COR-L47 (cell line): Measurements from ENCODE around the gene FHIT.

Experiments used
- DNase-seq: peaks from one replicate; lab custom pipeline; 2025; lab: John Stamatoyannopoulos, UW

FHIT gene

DNA sequence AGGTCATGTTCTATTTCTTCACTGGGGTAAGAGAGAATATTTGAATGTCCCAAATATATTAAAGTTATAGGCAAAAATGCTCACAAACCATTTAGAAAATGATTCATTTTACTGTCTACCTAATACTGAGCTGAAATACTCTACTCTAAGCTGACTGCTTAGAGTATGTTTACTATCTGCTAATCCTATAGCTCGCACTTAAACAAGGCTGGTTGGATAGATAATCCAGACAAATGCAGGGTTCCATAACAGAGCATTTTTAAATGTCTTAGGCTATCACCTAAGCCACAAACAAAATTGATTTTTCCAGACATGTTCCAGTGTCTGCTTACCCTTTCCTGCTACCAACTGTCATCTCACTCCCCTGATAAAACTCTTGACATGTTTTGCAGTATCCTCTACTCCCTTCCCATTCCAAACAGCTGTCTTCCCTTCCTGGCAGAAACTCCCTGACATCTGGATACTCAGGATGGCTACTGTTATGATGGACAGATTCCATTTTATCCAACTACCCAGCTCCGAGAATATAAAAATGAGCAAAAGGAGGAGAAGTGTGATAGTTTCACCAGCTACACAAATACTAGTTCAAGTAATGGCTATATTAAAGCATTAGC lies 1034.7 kb downstream of the FHIT start:
- DNase-seq: no peak

DNA sequence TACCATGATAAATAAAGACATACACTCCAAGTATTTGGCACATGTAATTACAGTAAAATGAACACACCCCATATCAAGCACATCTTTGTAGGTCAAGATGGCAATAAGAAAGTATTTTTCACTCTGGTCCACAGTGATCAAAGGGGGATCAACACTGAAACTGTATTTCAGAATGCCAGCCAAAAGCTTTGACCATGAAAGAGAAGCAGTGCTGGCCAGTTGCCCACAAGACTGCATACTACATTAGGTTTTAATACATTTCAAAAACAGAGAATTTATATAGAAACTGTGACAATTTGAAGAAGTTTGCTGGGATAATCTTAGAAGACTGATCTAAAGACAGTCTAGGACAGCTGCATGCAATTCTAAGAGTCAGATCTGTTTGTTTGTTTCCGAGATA lies 1035.3 kb downstream of the FHIT start:
- no peak for DNase-seq

DNA sequence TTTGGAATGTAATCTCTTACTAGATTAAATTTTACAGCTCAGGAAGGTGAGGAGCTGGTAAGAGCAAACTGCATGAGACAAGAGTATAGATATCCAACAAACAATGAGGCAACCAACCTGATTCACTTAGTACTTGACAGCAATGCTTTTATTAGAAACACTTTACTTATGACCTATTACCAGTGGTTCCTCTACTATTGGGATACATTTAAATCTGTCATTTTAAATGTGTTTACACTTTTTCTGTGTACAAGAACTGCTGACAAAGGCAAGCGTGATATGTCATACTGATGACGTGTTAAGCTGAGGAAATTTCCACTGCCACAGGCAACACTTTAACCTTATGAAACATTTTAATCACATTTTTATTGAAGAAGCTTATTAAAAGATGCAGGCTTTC lies 1043.3 kb downstream of the FHIT start:
- DNase-seq: no peak

DNA sequence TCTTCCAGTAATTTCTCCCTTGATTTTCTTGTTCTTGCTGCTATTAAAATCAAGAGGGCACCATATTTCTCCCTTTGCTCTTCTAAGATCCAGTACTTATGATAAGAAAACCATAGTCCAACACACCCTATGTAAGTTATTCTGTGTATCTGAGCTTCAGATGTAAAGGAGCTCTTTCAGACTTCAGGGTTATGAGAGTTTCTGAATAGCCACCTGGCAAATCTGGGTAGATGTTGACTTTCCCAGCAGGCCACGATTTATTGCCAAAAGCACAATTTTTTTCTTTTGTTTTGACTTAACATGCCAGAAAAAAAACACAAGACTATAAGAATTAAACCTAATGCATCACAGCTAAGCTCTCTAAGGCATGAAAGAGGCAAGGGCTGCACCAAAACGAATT lies 1045.0 kb downstream of the FHIT start:
- DNase-seq: peak; percentile 64

DNA sequence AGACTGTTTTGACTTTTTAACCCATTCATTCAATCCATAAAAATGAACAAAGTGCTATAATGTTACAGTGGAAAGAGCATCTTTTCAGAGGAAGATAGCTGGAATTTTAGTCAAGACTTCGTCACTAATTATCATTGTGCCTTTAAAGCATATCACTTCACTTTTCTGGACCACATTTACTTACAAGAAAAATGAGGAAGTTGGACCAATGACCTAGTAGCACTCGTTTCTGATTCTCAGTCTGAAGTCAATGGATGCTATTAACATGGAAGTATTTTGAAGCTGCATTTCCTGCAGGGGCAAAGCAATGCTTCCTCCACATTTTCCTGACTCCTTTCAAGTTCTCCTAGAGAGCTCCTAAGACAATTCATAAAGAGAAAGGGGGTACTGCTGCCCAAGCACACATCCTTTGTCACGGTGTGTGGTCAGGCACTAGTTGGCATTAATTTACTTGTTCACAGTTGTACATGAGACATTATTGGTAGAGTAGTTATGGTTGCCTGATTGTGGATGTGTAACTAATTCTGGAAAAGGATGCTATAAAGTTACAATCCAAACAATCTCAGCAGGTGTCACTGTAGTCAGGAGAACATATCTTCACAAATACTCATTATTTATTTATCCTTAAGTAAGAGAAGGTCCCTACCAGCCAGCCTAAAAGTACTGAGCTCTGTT lies 1049.1 kb downstream of the FHIT start:
- DNase-seq: peak; percentile 11

DNA sequence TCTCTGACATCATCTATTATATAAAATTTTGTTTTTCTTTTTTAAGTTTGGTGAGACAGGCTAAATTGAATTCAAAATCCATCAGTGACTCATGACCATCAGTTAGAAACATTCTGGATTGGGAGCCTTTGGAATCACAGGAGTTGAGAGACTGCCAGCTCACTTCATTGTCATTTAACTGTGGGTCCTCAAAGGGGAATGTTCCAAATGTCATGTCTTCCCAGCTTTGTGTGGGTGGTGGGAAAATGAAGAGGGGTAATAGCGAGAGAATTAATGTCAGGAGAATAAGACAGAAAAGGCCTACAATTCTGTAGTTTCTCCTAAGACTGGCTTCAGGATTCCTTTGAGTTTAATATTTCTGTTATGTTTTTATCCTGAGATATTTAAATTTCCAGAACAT lies 1051.9 kb downstream of the FHIT start:
- DNase-seq: no peak

DNA sequence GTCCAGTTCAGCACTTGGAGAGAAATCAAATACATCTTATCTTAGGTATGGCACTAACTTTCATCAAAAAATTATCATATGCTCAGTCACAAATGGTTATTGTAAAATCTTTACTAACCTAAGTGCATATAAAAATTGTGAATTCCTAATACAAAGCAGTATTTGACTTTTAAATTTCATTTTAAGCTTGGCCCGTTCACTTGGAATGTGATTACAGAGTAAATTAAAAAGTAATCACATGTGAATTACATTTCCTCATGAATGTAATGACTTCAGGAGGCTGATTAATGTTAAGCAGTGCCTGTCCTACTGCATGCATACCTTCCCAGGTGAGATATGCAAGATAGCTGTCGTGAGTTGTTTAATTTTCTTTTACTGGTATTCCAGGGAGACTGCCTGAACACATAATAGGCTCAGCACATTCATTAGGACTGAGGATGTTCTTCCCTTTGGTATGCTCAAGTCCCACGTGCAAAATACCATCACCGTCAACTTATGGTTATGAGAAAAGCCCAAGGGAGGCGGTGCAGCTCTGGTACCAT lies 1053.0 kb downstream of the FHIT start:
- no peak for DNase-seq

DNA sequence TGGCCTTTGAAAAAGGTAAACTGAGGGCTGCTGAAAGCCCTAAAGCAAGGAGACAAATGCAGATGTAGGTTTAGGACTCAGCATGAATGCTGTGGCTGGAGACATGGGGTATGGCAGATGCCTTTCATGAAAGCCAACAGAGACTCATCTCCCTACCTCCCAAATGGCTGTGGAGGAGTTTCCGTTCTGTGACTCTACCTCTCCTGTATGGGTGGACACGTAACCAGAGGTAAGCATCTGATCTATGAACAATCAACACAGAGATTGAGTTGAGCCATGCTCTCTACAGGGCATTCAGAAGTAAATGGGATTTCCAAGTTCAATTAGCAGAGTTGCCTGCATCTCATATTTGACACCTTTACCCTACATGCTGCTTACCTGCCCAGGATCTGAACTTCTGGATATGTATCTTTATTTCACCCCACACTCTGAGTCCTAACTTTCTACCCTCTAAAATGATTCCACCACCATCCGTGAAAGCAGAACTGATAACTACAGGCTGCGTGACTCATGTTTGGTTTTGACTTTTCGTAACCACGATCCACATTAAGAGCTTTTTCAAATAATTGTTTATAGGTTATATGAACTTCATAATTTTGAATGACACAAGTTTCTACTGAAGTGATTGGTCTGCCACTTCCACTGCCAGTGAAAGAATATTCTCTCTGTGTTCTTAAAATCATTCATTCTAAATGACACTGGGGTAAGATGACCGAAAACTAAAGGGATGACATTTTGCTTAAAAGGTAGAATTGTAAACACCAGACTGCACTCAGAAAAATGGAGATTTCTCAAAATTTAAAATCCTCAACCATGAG lies 1058.7 kb downstream of the FHIT start:
- no peak for DNase-seq

DNA sequence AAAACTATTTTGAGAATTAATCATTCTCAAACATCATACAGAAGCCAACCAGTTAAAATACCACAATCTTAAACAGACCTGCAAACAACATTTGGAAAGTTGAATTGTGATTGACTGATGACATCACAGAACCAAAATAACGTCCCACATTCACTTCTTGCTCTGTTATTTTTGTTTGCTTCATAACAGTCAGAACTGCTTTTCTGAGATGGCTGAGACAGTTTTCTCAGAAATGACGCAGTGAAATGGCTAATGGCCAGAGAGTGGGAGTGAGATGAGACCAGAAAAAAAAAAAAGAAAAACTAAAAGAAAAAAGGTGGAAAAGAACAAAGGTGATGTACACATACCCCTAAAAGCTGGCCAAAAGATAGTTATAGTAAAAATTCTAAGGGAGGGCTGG lies 1061.2 kb downstream of the FHIT start:
- no peak for DNase-seq

DNA sequence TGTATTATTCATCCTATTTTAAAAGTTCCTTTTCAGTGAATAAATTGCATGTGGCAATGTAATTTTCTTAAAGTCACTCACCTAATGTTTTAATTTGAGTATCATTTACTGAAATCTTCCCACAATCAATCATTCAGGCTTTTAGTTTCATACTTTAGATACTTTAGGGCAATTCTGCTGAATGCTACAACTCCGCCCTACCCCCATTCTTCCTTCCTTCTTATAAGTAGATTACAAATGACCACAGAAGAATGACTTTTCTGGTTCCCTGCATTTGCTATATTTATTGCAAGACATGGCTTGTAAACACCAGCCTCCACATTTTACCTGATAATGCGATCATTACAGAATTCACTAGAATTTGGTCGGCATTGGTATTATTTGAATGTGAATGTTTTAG lies 1061.9 kb downstream of the FHIT start:
- DNase-seq: no peak

DNA sequence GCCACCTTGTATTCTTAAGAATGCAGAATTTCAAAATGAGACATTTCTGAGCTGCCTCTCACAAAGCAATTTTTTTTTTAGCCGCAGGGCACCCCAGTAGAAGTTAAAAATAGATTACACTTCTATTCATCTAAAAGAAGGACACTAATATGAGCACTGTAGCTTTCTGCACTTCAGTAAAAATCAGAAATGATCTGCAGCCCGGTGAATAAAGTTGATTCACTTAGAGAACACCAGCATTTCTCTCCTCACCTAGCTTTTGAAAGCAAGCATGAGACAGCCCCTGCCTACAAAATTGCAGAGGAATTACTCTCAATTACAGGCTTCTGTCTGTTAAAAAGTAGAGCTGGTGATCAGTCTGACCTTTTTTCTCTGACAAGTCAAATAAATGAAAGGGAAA lies 1062.4 kb downstream of the FHIT start:
- peak; percentile 3 for DNase-seq

DNA sequence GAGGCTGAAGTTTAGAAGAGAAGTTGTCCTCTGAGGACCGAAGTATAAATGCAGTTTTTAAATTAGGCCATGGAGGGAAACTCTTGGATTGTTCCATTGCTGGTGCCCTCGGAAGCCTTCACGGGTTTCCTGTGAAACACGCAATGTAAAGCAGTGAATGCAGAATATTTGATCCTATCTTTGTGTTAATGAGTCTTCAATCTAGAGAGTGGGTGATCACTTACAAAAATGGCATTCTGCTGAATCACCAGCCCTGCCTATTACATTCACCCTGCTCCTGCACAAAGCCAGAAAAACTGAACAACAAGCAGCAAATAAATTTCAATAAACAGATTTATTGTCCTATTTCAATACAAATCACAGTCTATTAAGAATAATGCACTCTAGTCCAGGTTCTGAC lies 1063.9 kb downstream of the FHIT start:
- DNase-seq: no peak

DNA sequence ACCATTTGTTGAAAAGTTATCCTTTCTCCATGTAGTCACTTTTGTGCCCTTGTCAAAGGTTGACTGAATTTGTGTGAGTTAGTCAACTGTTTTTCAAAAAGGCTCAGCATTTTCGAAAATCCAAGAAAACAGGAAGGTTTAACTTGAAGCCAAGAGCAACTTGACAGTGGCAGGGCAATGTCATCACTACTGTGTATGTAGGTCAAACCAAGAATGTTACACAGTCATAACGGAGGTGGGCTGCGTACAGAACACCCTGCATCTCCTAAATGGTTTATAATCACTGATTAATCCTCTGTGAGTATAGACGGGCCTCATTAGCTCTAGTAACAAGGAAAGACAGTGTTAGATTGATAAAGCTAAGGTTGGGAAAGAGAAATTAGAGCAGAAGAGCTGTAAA lies 1064.9 kb downstream of the FHIT start:
- DNase-seq: no peak

DNA sequence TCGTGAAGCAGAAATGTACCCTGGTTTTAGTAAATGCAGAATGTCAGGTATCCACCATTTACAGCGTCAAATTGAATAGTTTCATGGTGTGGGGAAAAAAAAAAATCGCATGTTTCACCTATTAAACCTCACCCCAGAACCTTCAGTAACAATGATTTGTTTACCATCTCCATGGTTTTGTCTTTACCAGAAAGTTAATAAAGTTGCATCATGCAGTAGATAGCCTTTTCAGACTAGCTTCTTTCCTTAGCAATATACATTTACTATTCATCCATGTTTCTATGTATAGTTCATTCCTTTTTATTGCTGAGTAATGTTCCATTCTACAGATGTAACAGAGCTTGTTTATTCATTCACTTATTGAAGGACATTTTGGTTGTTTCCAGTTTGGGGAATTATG lies 1066.1 kb downstream of the FHIT start:
- DNase-seq: no peak

DNA sequence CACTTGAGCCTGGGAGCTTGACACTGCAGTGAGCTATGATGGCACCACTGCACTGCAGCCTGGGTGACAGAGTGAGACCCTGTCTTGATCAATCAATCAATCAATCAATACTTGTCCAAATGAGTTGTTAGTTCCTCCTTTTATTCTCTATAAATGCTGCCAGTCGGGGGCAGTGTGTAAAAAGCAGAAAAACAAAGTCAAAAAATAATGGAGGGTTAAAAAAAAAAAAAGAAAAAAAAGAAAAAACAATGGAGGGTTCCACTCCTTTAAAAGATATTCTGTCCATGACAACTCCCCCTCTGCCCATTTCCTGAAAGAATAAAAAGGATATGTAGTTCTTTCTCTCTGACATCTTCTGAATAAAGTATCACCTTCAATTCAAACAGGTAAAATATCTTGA lies 1068.6 kb downstream of the FHIT start:
- no peak for DNase-seq

DNA sequence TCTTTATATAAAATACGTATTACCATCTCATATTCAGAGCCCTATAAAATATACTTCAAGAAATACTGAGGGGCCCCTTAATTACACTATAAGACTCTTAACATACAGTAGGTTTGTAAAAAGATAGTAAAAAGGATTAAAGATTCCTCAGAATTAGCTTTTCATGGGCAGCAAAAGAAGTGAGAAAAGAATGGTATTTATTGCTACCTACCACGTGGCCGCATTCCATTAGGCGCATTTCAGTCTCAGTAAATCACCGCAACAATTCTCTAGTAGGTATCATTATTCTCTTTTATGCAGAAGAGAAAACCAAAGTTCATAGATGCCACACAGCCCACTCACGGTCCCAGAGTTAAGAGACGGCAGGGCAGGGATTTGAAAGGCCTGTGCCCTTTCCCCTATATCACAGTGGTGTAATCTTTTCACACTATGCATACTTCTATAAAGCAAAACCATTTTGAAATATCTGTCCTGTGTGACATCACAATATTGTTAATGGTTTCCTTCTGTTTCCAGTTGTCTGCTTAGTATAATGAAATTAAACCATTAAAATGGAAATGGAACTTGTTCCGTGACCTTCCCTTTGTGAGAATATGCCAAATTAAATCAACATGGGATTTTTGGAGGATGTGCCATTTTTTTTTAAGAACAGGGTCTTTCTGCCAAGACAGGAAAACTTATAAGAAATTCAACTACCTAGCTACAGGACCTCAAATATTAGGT lies 1072.2 kb downstream of the FHIT start:
- no peak for DNase-seq

DNA sequence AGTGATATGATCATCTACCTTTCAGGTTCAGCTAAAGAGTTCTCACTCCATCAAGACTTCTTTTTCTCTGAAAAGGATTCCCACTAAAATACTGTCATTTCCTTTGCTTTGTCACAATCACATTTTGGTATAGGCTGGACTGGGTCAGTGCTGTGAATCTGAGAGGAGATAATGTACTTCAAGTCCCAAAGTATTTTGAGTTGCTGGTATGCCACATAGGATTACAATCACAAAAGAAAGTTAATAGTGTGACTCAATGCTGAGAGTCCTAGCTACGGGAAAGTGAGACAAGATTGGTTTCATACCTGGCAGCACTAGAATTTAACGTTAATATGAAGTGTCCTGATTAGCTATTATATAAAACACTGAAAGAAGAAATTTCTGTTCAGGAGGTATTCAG lies 1073.5 kb downstream of the FHIT start:
- no peak for DNase-seq

DNA sequence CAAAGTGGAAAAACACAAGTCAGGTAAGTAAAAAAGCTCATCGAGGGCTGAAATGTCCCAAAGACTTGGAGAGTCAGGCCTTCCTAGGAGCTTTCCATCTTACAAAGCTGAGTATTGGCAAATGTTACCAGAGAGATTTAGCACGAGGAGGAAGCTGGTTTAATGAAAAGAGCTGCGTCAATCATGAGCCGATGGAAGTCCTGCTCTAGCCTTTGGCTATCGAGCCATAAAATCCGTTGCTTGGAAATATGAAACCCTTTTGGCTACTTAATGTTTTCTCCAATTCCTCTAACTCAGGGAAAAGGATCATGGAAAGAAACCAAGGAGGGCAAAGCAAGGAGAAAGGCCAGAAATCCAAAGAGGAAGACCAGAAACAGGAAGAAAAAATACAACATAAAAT lies 1074.6 kb downstream of the FHIT start:
- DNase-seq: no peak

DNA sequence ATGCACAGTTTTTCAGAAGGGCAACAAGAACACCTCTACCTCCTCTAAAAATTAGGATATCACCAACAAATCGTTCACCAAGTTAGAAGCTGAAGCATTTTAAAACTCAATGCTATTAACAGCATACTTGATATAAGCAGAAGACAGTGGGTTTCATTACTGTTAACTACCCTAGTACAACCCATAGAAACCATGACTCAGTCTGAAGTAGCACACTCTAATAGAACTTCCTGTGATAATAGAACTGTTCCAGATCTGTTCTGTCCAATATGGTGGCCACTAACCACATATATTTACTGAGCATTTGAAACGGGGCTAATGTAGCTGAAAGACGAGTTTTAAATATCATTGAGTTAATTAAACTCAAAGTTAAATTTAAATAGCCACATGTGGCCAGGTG lies 1075.6 kb downstream of the FHIT start:
- no peak for DNase-seq

DNA sequence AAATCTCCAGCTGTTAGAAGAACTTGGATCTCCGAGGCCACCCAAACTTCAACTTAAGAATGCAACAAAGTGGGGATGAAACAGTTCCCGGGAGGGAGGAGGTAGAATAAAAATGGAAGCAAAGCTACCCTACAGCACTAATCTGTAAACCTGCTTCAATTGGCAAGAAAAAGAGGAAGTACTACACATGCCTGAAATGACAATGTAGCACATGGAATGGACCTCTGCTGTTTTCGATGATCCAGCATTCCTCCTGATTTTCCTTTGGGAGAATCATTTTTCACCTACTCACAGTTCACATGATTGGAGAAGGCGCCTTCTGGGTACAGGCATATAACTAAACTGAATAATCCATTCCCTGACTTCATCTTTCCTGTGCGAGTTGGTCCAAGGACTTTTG lies 1081.5 kb downstream of the FHIT start:
- no peak for DNase-seq

DNA sequence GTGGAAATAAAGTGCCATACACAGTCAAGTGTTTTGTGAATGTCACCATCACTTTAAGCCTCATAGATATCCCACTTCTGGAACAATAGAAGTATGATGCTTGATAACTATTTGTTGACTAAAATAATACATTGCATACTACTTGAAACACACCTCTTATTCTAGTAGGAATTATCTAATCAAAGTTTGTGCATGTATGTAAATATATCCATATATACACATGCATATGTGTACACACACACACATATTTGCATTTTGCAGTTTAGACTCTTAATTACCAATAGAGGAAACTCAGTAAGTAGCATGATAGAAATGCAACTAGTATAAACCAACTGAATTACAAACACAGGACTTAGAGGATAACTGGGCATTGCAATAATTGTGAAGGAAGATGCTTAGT lies 1084.1 kb downstream of the FHIT start:
- DNase-seq: no peak
